NCI-H524 treated with DMSO at 0.1 percent for 48 hours (cell line): Measurements from ENCODE around the gene CHSY1.

Experiments
- DNase-seq: peaks from one replicate; lab custom pipeline; 2025; lab: John Stamatoyannopoulos, UW

CHSY1 gene

GRCh38 chr15:101170568-101171350, 81.1 kb downstream of the CHSY1 start:
- DNase-seq: no peak

GRCh38 chr15:101169495-101170071, 82.3 kb downstream of the CHSY1 start:
- DNase-seq: no peak

- no peak for DNase-seq
Observed at GRCh38 chr15:101168898-101169494, 82.9 kb downstream of the CHSY1 start.

GRCh38 chr15:101168463-101168824, 83.4 kb downstream of the CHSY1 start:
- no peak for DNase-seq

- no peak for DNase-seq
Observed at GRCh38 chr15:101167753-101168462, 83.9 kb downstream of the CHSY1 start.

- DNase-seq: no peak
Observed at GRCh38 chr15:101167411-101167752, 84.5 kb downstream of the CHSY1 start.

- DNase-seq: no peak
Observed at GRCh38 chr15:101165905-101166471, 85.9 kb downstream of the CHSY1 start.

- DNase-seq: peak; percentile 68
Observed at GRCh38 chr15:101162701-101163483, 89.0 kb downstream of the CHSY1 start.

- DNase-seq: no peak
Observed at GRCh38 chr15:101161656-101162055, 90.2 kb downstream of the CHSY1 start.

- no peak for DNase-seq
Observed at GRCh38 chr15:101159936-101160815, 91.7 kb downstream of the CHSY1 start.

- no peak for DNase-seq
Observed at GRCh38 chr15:101159096-101159935, 92.5 kb downstream of the CHSY1 start.

- no peak for DNase-seq
Observed at GRCh38 chr15:101158166-101159095, 93.4 kb downstream of the CHSY1 start.

GRCh38 chr15:101157721-101158120, 94.1 kb downstream of the CHSY1 start:
- no peak for DNase-seq

GRCh38 chr15:101156509-101157159, 95.2 kb downstream of the CHSY1 start:
- DNase-seq: peak; percentile 22

GRCh38 chr15:101156061-101156460, 95.8 kb downstream of the CHSY1 start:
- DNase-seq: no peak

- DNase-seq: no peak
Observed at GRCh38 chr15:101153801-101154656, 97.8 kb downstream of the CHSY1 start.

- no peak for DNase-seq
Observed at GRCh38 chr15:101152914-101153313, 98.9 kb downstream of the CHSY1 start.
